Measurements from ENCODE around the gene REPIN1.

REPIN1 gene

DNA sequence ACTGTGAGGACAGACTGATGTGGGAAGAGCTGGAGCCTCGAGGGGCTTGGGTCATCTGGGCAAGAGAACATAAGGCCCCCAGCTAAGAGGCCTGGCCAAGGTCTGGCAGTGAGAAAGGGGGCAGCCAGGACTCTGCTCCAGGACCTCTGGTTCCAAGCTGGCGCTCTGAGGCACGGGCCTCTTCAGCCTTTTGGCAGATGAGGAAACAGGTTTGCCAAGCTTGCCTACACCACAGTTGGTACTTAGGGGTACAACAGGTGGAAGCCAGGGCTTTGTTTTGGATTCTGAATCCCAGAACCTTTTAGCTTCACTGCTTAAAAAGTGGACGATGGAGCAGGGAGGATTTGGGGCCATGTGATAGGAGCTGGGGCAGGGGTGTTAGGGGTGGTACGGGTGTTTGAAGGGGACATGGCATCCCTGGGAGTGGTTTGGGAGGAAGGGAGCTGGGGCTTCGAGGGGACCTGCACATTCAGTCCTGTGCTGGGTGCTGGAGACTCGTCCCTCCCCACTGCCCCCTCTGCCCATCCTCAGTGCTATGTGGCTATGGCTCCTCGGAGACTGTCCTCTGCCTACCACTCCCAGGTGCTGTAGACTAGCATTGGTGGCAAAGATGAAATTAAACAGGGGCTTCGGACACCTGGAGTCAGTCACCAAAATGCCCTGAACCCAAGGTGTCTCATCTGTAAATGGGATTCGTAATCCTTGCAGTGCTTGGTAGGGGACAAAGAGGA, 40.8 kb downstream of the REPIN1 start:
- DNase-seq = no peak

GRCh38 chr7:150410131-150410530, 41.5 kb downstream of the REPIN1 start:
- no peak for DNase-seq

DNA sequence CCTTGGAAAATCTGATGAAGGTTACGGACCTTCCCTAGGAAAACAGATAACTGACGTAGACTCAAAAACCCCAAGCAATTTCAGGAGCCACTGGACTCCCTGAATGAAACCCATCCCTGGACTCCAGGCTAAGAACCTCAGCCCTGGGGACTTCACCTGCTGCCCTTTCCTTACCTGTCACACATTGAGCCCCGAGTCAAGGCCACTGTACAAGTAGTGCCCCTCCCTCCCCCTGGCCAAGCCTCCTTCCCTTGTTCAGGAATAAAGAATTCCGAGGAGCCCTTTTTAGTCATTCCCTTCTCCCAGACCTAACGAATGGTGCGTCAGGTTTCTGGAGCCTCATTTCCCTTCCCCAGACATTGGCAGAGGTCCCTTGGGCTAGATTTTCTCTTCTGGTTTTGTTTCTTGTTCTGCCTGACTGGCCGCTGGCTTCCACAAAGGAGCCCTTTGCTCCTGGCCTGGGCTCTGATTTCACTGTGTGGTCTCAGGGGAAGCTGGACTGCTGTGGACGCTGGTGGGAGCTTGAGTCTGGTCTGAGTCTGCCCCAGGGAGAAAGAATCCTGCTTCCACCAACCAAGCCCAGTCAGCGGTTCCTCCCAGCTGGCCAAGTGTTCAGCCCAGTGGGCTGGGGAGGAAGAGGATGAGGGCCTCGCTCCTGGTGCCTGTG, 42.2 kb downstream of the REPIN1 start:
- DNase-seq = no peak

GRCh38 chr7:150411606-150412005, 43.0 kb downstream of the REPIN1 start:
- DNase-seq = no peak

- no peak for DNase-seq
These were observed 43.4 kb downstream of the REPIN1 start for GRCh38 chr7:150412016-150412415.

DNA sequence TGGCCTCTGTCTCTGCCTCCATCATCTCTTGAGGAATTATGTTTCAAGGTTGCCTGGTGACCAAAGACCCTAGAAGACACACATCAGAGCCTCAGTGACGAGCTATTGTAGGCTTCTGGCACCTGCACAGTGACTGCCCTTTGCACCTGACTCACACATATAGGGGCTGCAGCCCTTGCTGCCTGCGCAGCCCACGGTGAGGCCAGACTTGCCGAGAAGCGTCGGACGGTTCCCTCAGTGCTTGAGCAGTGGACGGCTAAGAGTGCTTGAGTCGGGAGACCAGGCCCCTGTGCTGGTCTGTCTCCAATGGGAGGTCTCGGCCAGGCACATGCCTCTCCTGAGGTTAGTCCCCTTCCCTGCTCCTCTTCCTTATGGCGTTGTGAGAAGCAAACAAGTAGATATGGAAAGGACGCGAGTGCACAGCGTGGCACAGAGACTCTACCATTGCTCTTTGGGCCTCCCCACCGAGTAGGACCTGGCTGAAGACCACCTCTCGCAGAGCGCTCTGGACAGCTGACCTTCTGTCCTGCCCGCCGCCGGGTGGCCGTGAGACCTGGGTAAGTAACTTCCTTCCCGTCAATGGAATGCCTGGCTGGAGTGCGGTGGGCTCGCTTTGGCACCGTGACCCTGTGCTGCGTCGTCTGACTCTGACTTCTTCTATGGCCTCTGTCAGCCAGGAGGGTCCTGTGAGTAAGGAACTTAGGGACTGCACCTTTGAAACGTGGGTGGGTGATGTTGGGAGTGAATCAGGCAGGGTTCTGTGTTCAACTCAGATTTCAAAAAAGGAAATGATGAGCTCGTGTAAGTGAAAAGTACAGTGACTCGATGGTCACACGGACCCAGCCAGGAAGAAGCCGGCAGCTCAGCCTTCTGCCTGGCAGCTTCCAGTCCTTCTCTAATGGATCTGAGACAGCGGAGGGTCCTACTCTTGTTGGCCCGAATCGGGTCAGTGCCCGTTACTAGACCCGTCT, 44.2 kb downstream of the REPIN1 start:
- no peak for DNase-seq

DNA sequence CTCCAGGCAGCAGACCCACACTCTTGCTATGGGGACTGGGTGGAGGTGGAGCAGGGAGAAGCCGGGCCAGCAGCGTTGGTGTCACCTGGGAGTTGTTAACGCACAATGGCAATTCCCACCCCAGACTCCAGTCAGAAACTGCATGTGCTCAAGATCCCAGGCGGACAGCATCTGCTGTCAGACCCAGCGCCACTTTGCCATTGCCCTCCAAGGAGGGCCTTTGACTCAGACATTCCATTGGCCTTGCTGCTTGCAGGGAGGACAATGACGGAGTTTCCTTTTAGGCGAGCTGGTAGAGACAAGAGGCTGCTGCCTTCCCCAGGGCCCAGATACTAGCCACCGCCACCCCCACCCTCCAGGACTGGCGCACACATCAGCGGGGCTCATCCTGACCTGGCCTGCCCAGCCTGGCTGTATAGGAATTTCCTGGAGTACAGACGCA, 45.0 kb downstream of the REPIN1 start:
- DNase-seq = no peak

GRCh38 chr7:150415161-150416153, 46.8 kb downstream of the REPIN1 start:
- DNase-seq = no peak

DNA sequence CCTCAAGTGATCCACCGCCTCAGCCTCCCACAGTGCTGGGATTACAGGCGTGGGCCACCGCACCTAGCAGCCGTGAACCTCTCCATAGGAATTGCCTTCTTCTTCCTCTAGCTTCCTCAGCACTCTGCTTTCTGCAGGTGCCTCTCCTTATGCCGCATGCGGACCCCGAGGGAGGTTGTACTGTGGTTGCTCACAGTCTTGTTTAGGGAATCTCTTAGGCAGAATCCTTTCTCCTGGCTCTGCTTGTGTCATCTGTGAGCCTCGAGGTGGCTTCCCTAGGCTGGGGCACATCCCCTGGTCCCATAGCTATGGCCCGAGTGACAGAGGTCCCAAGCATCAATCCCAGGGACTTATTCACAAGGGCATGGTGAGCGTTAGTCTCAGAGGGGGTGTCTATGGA, 48.6 kb downstream of the REPIN1 start:
- DNase-seq = no peak

DNA sequence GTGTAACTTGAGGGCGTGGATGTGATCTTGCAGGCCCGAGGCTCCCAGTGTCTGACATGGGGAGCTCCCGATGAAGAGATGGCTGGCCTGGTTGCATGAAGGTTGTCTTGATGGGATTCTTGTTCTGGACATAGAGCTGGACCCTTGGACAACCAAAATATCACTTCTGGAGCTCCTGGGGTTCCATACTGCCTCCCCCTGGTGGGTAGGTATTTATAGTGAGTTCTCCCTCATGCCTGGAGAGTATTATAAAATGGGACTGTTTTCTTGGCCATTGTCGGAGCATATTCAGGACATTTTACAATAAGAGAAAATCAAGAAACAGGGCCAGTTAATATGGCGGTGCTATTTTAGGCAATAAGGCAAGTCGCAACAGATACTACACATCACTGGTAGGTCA, 49.2 kb downstream of the REPIN1 start:
- DNase-seq = no peak

GRCh38 chr7:150420242-150420641, 51.6 kb downstream of the REPIN1 start:
- DNase-seq = no peak

GRCh38 chr7:150420987-150421674, 52.5 kb downstream of the REPIN1 start:
- DNase-seq = peak; percentile 87

DNA sequence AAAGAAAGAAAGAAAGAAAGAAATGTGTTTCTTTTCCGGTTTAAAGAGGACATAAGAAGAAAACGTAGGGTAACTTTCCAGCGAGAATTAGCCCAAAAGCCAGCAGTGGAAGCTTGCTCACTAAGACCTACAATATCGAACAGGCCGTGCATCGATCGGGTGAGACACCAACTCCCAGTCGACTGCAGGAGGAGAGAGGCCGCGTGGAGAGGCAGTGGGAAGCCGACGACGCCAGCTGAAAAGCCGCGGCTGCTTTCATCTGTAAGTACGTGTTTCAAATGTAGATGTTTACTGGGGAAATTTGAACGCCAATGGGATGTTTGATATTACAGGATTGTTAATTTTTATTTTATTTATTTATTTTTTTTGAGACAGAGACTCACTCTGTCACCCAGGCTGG, 53.2 kb downstream of the REPIN1 start:
- no peak for DNase-seq
